Measurements from ENCODE around the gene PREX1. TPM values are rescaled to one million over a fixed set of nuclear protein-coding genes. Genes with fewer than 3 reads are reported as not detected.

The PREX1 gene
- total and polyA plus RNA-seq, 2 donors, result 12.6 to 18.1 TPM

GRCh38 chr20:48623176-48623905 lies 204.5 kb downstream of the PREX1 start:
- Histone ChIP-seq H3K27ac (ENCODE audit: low read depth) (no peak overlapping the region), H3K4me3 (ENCODE audit: low read depth, low read length) (no peak overlapping the region), H3K4me1 (ENCODE audit: insufficient read depth) (no peaks in the 10 kb centered on the region), H3K36me3 (ENCODE audit: insufficient read depth) (no peaks in the 10 kb centered on the region)
- no peak for DNase-seq (ENCODE audit: extremely low spot score)
- WGBS, result 93% methylated on average over 16 of the region's 16 CpGs

GRCh38 chr20:48622421-48622820 lies 205.4 kb downstream of the PREX1 start:
- Histone ChIP-seq H3K4me3 (ENCODE audit: low read depth, low read length) (no peak overlapping the region), H3K4me1 (ENCODE audit: insufficient read depth) (no peaks in the 10 kb centered on the region), H3K27ac (ENCODE audit: low read depth) (no peak overlapping the region), H3K36me3 (ENCODE audit: insufficient read depth) (no peaks in the 10 kb centered on the region)
- 67% methylated on average over 11 of the region's 11 CpGs for WGBS
- no peak for DNase-seq (ENCODE audit: extremely low spot score)

DNA sequence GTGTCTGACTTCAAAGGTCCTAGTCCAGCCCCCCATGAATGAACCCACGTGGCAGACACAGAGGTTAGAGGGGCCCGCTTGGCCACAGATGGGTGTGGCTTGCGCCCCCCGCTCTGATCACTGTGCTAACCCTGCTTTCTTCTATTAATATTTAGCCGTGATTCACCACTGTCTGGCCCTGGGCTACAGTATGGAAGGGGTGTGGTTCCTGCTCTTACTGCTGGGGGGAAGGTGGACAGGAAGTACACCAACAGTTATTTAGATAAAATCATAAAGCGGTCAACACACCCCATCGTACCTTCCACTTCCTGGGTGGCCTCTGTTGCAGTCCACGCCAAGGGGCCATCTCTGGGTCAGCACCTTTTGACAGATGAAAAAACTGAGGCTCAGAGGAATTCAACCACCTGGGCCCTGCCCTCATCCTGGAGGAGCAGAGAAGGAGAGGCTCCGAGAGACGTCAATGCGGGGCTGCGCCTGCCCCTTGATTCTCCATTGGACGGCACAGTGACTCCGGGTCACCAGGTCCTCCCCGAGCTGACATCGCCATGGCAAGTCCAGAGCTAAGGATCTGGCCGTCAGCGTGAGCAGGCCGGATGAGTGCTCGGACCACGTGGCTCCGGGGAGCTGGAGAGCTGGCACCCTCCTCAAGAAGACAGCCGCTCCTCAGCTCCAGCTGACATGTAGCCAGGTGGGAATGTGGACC lies 206.3 kb downstream of the PREX1 start:
- no peaks in the 10 kb centered on the region for H3K4me1 ChIP-seq (ENCODE audit: insufficient read depth)
- no peak overlapping the region for H3K4me3 ChIP-seq (ENCODE audit: low read depth, low read length)
- H3K27ac ChIP-seq (ENCODE audit: low read depth), result no peak overlapping the region
- WGBS, result 61% methylated on average over 23 of the region's 23 CpGs
- no peaks in the 10 kb centered on the region for H3K36me3 ChIP-seq (ENCODE audit: insufficient read depth)
- no peak for DNase-seq (ENCODE audit: extremely low spot score)

GRCh38 chr20:48620507-48621375 lies 207.1 kb downstream of the PREX1 start:
- WGBS, result 7% methylated on average over 26 of the region's 26 CpGs
- no peak overlapping the region for H3K4me3 ChIP-seq (ENCODE audit: low read depth, low read length)
- no peak overlapping the region for H3K27ac ChIP-seq (ENCODE audit: low read depth)
- H3K4me1 ChIP-seq (ENCODE audit: insufficient read depth), result no peaks in the 10 kb centered on the region
- DNase-seq (ENCODE audit: extremely low spot score), result peak; percentile 71
- H3K36me3 ChIP-seq (ENCODE audit: insufficient read depth), result no peaks in the 10 kb centered on the region

DNA sequence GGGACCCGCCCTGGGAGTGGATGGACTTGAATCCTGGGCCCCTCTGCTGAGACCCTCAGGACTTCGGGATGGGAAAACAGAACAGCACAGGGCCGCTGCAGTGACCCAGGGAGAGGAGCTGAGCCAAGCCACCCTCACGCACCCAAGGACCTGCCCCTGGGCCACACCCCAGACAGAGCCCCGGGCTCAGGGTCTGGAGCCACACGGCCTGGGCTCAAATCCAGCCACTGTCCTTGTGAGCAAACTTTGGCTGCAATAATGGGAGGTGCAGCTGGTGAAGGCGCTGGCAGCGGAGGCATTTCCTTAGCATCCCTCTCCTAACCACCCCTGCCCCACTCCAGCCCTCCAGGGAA lies 207.7 kb downstream of the PREX1 start:
- no peak for DNase-seq (ENCODE audit: extremely low spot score)
- no peaks in the 10 kb centered on the region for H3K4me1 ChIP-seq (ENCODE audit: insufficient read depth)
- 48% methylated on average over 8 of the region's 8 CpGs for WGBS
- H3K36me3 ChIP-seq (ENCODE audit: insufficient read depth), result no peaks in the 10 kb centered on the region
- no peak overlapping the region for H3K27ac ChIP-seq (ENCODE audit: low read depth)
- no peak overlapping the region for H3K4me3 ChIP-seq (ENCODE audit: low read depth, low read length)

- 64% methylated on average over 17 of the region's 17 CpGs for WGBS
- DNase-seq (ENCODE audit: extremely low spot score), result no peak
- H3K27ac ChIP-seq (ENCODE audit: low read depth), result no peak overlapping the region
- no peaks in the 10 kb centered on the region for H3K36me3 ChIP-seq (ENCODE audit: insufficient read depth)
- no peak overlapping the region for H3K4me3 ChIP-seq (ENCODE audit: low read depth, low read length)
- no peaks in the 10 kb centered on the region for H3K4me1 ChIP-seq (ENCODE audit: insufficient read depth)
Measured at GRCh38 chr20:48619126-48620101, 208.4 kb downstream of the PREX1 start.

GRCh38 chr20:48618631-48619030 lies 209.2 kb downstream of the PREX1 start:
- no peak overlapping the region for H3K27ac ChIP-seq (ENCODE audit: low read depth)
- no peak for DNase-seq (ENCODE audit: extremely low spot score)
- H3K36me3 ChIP-seq (ENCODE audit: insufficient read depth), result no peaks in the 10 kb centered on the region
- no peaks in the 10 kb centered on the region for H3K4me1 ChIP-seq (ENCODE audit: insufficient read depth)
- no peak overlapping the region for H3K4me3 ChIP-seq (ENCODE audit: low read depth, low read length)
- WGBS, result 89% methylated on average over 12 of the region's 12 CpGs

GRCh38 chr20:48618052-48618451 lies 209.7 kb downstream of the PREX1 start:
- 93% methylated on average over 13 of the region's 13 CpGs for WGBS
- H3K36me3 ChIP-seq (ENCODE audit: insufficient read depth), result no peaks in the 10 kb centered on the region
- DNase-seq (ENCODE audit: extremely low spot score), result no peak

DNA sequence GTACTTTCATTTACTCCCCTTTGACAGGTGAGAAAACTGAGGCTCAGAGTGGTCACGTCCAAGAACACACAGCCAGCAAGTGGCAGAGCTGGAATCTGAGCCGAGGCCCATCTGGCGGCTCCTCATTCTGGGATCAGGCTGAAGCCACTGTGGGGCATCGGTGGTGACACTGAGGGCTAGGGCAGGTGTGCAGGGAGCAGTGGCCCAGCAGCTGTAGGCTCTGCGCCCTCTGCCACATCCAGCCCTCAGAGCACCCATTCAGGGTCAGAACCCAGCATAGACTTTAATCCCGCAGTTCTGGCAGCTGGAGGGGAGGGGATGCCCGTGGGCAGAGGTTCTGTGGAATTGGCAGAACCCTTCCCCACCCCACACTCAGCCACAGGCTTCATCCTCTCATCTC lies 210.3 kb downstream of the PREX1 start:
- no peak for DNase-seq (ENCODE audit: extremely low spot score)
- Histone ChIP-seq H3K4me3 (ENCODE audit: low read depth, low read length) (no peak overlapping the region), H3K36me3 (ENCODE audit: insufficient read depth) (no peaks in the 10 kb centered on the region), H3K4me1 (ENCODE audit: insufficient read depth) (no peaks in the 10 kb centered on the region), H3K27ac (ENCODE audit: low read depth) (no peak overlapping the region)
- 92% methylated on average over 7 of the region's 7 CpGs for WGBS

More at GRCh38 chr20:48618052-48618451, 209.7 kb downstream of the PREX1 start:
- Histone ChIP-seq H3K4me1 (ENCODE audit: insufficient read depth) (no peaks in the 10 kb centered on the region), H3K27ac (ENCODE audit: low read depth) (no peak overlapping the region), H3K4me3 (ENCODE audit: low read depth, low read length) (no peak overlapping the region)

GRCh38 chr20:48616481-48616880 lies 211.3 kb downstream of the PREX1 start:
- no peaks in the 10 kb centered on the region for H3K4me1 ChIP-seq (ENCODE audit: insufficient read depth)
- no peak overlapping the region for H3K27ac ChIP-seq (ENCODE audit: low read depth)
- H3K4me3 ChIP-seq (ENCODE audit: low read depth, low read length), result no peak overlapping the region
- WGBS, result 96% methylated on average over 7 of the region's 7 CpGs
- no peak for DNase-seq (ENCODE audit: extremely low spot score)
- H3K36me3 ChIP-seq (ENCODE audit: insufficient read depth), result no peaks in the 10 kb centered on the region

DNA sequence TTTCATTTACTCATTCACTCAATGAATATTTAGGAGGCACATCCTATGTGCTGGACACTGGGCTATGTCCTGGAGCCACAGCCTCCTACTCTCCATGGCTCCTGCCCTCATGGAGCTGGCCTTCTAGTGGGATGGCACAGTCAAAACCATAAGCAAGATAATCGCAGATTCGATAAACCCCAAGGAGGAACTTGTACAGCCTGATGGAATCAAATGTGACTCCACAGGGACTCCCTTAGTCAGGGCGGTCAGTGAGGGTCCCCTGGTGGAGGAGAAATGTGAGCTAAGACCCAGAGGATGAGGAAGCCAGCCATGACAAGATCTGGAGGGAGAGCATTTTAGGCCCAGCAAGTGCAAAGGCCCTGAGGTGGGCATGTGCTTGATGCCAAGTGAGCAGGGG lies 211.9 kb downstream of the PREX1 start:
- no peak overlapping the region for H3K27ac ChIP-seq (ENCODE audit: low read depth)
- H3K4me3 ChIP-seq (ENCODE audit: low read depth, low read length), result no peak overlapping the region
- 97% methylated on average over 3 of the region's 3 CpGs for WGBS
- H3K36me3 ChIP-seq (ENCODE audit: insufficient read depth), result no peaks in the 10 kb centered on the region
- H3K4me1 ChIP-seq (ENCODE audit: insufficient read depth), result no peaks in the 10 kb centered on the region
- no peak for DNase-seq (ENCODE audit: extremely low spot score)

GRCh38 chr20:48614593-48615274 lies 213.1 kb downstream of the PREX1 start:
- WGBS, result 91% methylated on average over 12 of the region's 12 CpGs
- no peak overlapping the region for H3K27ac ChIP-seq (ENCODE audit: low read depth)
- no peak overlapping the region for H3K4me3 ChIP-seq (ENCODE audit: low read depth, low read length)
- no peak for DNase-seq (ENCODE audit: extremely low spot score)
- H3K4me1 ChIP-seq (ENCODE audit: insufficient read depth), result no peaks in the 10 kb centered on the region
- no peaks in the 10 kb centered on the region for H3K36me3 ChIP-seq (ENCODE audit: insufficient read depth)
